Measurements from ENCODE around the gene ZNF541. TPM values are rescaled to one million over a fixed set of nuclear protein-coding genes. Genes with fewer than 3 reads are reported as not detected.

ZNF541 gene
- total RNA-seq, 1 experiment from 2014 or later: not detected

- Histone ChIP-seq H2AFZ (ENCODE audit: low read length) (no peak overlapping the region), H3K9ac (ENCODE audit: low read length) (no peak overlapping the region), H3K9me2 (replicated peaks; ENCODE audit: insufficient read depth, low read length) (no peaks in the 10 kb centered on the region)
Measured at GRCh38 chr19:47613165-47614020, 40.4 kb upstream of the ZNF541 start.

DNA sequence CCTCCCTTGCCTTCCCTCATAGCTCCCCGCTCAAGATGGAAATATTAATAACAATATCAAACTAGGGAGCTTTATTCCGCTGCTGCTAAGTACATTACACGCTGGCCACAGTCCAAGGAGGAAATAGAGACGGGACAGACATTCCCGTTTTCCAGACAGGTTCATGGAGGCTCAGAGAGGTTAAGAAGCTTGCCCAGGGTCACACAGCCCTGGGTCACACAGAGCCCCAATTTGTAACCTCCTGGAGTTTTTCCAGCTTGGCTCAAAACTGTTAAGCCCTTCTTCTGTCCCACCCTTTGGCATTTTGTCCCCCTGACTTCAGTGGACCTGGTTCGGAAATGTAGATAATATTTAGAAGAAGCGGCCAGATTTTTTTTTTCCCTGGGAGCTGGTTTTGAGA is 38.0 kb upstream of the ZNF541 start:
- Histone ChIP-seq H3K4me1 (ENCODE audit: low read length) (peaks cover 11% of the 10 kb centered on the region), H3K36me3 (ENCODE audit: insufficient read depth, low read length) (no peaks in the 10 kb centered on the region), H3K27ac (ENCODE audit: low read length) (no peak overlapping the region), H3K27me3 (ENCODE audit: low read length) (no peaks in the 10 kb centered on the region), H3K4me2 (ENCODE audit: low read depth, low read length, poor library complexity, severe bottlenecking) (peak overlapping the region; percentile 87), H3K9me2 (replicated peaks; ENCODE audit: insufficient read depth, low read length) (no peaks in the 10 kb centered on the region), H3K79me2 (ENCODE audit: low read length) (peaks cover 75% of the 10 kb centered on the region), H3K4me3 (ENCODE audit: low read length) (peak overlapping the region; percentile 94; the same call in 1 of the 2 replicates), H2AFZ (ENCODE audit: low read length) (no peak overlapping the region), H3K9me3 (ENCODE audit: low read length) (no peaks in the 10 kb centered on the region), H4K20me1 (ENCODE audit: insufficient read depth, low read depth, low read length) (peaks cover 33% of the 10 kb centered on the region; the same call in 1 of the 2 replicates), H3K9ac (ENCODE audit: low read length) (peak overlapping the region; percentile 94)
- DNase-seq: no peak

More at GRCh38 chr19:47613165-47614020, 40.4 kb upstream of the ZNF541 start:
- no peaks in the 10 kb centered on the region for H3K27me3 ChIP-seq (ENCODE audit: low read length)
- no peaks in the 10 kb centered on the region for H3K9me3 ChIP-seq (ENCODE audit: low read length)
- H3K4me1 ChIP-seq (ENCODE audit: low read length): peaks cover 7% of the 10 kb centered on the region
- no peak overlapping the region for H3K4me3 ChIP-seq (ENCODE audit: low read length)
- DNase-seq: no peak
- no peak overlapping the region for H3K4me2 ChIP-seq (ENCODE audit: low read depth, low read length, poor library complexity, severe bottlenecking)
- peaks cover 91% of the 10 kb centered on the region for H3K79me2 ChIP-seq (ENCODE audit: low read length)
- H4K20me1 ChIP-seq (ENCODE audit: insufficient read depth, low read depth, low read length): peaks cover 44% of the 10 kb centered on the region; the same call in 1 of the 2 replicates
- H3K36me3 ChIP-seq (ENCODE audit: insufficient read depth, low read length): no peaks in the 10 kb centered on the region
- no peak overlapping the region for H3K27ac ChIP-seq (ENCODE audit: low read length)

DNA sequence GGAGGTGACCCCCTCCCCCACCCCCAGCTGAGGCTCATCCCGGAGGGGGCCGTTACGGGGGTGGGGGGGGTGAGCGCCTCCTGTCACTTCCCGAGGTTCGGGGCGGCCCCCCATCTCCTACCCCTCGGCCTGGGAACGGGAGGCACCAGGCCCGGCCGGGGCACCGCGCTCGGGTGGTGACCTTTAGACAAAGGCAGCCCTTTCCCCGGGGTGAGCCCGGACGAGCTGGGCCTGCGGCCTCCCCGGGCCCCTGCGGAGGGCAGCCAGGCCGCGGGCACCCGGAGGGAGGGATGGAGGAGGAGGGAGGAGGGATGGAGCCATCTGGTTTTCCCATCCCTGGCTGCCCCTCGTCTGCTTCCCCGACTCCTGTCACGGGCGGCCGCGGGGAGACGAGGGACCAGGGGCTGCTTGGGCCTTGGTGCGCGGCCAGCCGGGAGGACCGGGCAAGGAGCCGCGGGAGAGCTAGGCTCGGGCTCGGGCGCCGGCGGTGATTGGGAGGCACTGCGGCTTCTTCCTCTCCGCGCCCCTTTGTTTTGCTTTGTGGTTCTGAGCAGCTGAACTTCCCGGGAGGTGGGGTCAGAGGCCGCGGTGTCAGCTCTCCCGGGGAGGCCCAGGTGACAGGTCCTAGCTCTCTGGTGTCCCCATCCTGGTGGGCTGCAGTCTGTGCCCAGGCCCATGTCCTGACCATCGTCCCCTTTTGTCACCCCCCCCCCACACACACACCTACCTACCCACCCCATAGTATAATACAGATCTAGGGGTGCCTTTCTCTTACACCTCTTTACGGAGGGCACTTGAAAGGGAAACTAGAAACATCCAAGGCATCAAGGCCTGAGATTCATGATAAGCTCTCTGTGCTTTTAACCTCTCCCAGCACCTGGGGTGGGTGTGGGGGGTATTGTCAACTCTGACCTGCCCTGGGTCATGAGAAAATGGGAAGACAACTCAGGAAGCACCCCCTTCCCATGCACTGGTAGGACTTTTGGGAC is 37.3 kb upstream of the ZNF541 start:
- Histone ChIP-seq H3K27me3 (ENCODE audit: low read length) (no peaks in the 10 kb centered on the region), H3K36me3 (ENCODE audit: insufficient read depth, low read length) (no peaks in the 10 kb centered on the region), H3K4me3 (ENCODE audit: low read length) (peak overlapping the region; percentile 94), H3K9ac (ENCODE audit: low read length) (peak overlapping the region; percentile 94), H3K9me3 (ENCODE audit: low read length) (no peaks in the 10 kb centered on the region), H4K20me1 (ENCODE audit: insufficient read depth, low read depth, low read length) (peaks cover 26% of the 10 kb centered on the region; the same call in 1 of the 2 replicates), H2AFZ (ENCODE audit: low read length) (no peak overlapping the region), H3K27ac (ENCODE audit: low read length) (peak overlapping the region; percentile 66), H3K79me2 (ENCODE audit: low read length) (peaks cover 67% of the 10 kb centered on the region), H3K4me2 (ENCODE audit: low read depth, low read length, poor library complexity, severe bottlenecking) (peak overlapping the region; percentile 87), H3K4me1 (ENCODE audit: low read length) (peaks cover 11% of the 10 kb centered on the region), H3K9me2 (replicated peaks; ENCODE audit: insufficient read depth, low read length) (no peaks in the 10 kb centered on the region)
- DNase-seq: peak; percentile 71

GRCh38 chr19:47608969-47609905 is 36.3 kb upstream of the ZNF541 start, which contains the start of gene BICRA:
Gene BICRA, plus strand, starts transcription at chr19:47609134. Its CDS starts 64,441 bp downstream, at chr19:47673575.
- H4K20me1 ChIP-seq (ENCODE audit: insufficient read depth, low read depth, low read length): peaks cover 25% of the 10 kb centered on the region; the same call in 1 of the 2 replicates
- H3K27me3 ChIP-seq (ENCODE audit: low read length): no peaks in the 10 kb centered on the region
- H3K4me3 ChIP-seq (ENCODE audit: low read length): peak within 1 kb of the TSS; percentile 99
- peak within 1 kb of the TSS; percentile 93 for H2AFZ ChIP-seq (ENCODE audit: low read length)
- H3K9ac ChIP-seq (ENCODE audit: low read length): peak within 1 kb of the TSS; percentile 99
- H3K9me3 ChIP-seq (ENCODE audit: low read length): no peaks in the 10 kb centered on the region
- peak within 1 kb of the TSS; percentile 94 for H3K4me2 ChIP-seq (ENCODE audit: low read depth, low read length, poor library complexity, severe bottlenecking)
- H3K36me3 ChIP-seq (ENCODE audit: insufficient read depth, low read length): no peaks in the 10 kb centered on the region
- peak within 1 kb of the TSS; percentile 79 for H3K27ac ChIP-seq (ENCODE audit: low read length)
- H3K79me2 ChIP-seq (ENCODE audit: low read length): peaks cover 58% of the 10 kb centered on the region
- DNase-seq: peak; percentile 93
- H3K9me2 ChIP-seq (replicated peaks; ENCODE audit: insufficient read depth, low read length): no peaks in the 10 kb centered on the region
- peaks cover 11% of the 10 kb centered on the region for H3K4me1 ChIP-seq (ENCODE audit: low read length)

DNA sequence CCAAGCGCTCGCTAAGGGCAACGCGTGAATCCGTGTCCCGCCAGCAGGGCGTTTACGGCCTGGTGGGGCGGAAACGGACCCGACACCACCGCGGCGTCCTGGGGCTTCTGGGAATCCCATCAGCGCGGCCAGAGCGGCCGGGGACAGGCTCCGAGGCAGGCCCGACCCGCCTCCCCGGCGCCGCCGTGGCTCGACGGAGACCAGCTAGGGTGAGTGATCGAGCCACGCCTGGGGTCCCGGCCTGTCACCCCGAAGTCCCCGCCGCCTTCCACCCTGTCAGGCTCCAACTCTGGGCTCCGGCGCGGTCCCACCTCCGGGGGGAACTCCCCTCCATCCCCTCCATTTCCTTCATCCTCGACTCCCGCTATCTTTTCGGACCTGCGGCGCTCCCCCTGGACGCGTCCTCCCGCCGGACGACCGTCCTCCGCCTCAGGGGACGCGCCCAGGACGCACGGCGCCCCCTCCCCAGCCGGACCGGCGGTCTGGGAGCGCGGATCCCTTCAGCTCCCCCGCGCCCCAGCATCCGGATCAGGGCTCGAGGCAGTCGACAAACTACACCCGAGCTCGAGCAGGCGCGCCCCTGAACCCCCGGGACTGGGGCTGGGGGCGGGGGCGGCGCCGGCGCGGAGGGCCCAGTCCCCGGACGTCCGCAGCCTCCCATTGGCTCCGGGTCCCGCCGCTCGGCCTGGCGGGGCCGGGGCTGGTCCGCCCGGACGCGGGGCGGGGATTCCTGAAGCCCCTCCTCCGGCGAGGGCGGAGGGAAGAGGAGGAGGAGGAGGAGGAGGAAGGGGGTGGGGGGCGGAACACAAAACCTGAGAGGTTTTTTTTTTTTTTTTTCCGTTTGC is 35.3 kb upstream of the ZNF541 start:
- Histone ChIP-seq H3K4me1 (ENCODE audit: low read length) (peaks cover 11% of the 10 kb centered on the region), H3K9ac (ENCODE audit: low read length) (peak overlapping the region; percentile 99), H3K27ac (ENCODE audit: low read length) (peak overlapping the region; percentile 79), H3K79me2 (ENCODE audit: low read length) (peaks cover 48% of the 10 kb centered on the region), H3K27me3 (ENCODE audit: low read length) (no peaks in the 10 kb centered on the region), H2AFZ (ENCODE audit: low read length) (peak overlapping the region; percentile 93), H3K9me2 (replicated peaks; ENCODE audit: insufficient read depth, low read length) (no peaks in the 10 kb centered on the region), H4K20me1 (ENCODE audit: insufficient read depth, low read depth, low read length) (peaks cover 18% of the 10 kb centered on the region; the same call in 1 of the 2 replicates), H3K4me2 (ENCODE audit: low read depth, low read length, poor library complexity, severe bottlenecking) (peak overlapping the region; percentile 94), H3K36me3 (ENCODE audit: insufficient read depth, low read length) (no peaks in the 10 kb centered on the region), H3K4me3 (ENCODE audit: low read length) (peak overlapping the region; percentile 99), H3K9me3 (ENCODE audit: low read length) (no peaks in the 10 kb centered on the region)
- DNase-seq: peak; percentile 98

DNA sequence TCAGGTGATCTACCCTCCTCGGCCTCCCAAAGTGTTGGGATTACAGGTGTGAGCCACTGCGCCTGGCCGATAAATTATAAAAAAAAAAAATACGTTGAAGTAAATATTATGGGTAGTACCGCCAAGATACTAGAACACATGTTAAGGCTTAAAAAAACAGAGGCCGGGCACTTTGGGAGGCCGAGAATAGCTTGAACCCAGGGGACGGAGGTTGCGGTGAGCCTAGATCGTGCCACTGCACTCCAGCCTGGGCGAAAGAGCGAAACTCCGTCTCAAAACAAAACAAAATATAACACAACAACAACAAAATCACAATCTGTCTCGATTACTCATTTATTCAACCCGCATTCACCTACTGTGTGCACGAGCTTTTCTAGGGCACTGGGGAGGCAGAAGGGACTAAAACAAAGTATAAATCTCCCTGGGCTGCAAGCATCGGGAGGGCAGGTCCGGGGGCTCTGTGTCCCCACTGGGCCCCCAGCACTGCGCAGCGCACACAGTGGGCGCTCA is 34.7 kb upstream of the ZNF541 start:
- no peaks in the 10 kb centered on the region for H3K9me3 ChIP-seq (ENCODE audit: low read length)
- DNase-seq: peak; percentile 48
- peak overlapping the region; percentile 94 for H3K4me2 ChIP-seq (ENCODE audit: low read depth, low read length, poor library complexity, severe bottlenecking)
- peak overlapping the region; percentile 99 for H3K4me3 ChIP-seq (ENCODE audit: low read length)
- peaks cover 18% of the 10 kb centered on the region; the same call in 1 of the 2 replicates for H4K20me1 ChIP-seq (ENCODE audit: insufficient read depth, low read depth, low read length)
- peaks cover 42% of the 10 kb centered on the region for H3K79me2 ChIP-seq (ENCODE audit: low read length)
- peak overlapping the region; percentile 99 for H3K9ac ChIP-seq (ENCODE audit: low read length)
- H2AFZ ChIP-seq (ENCODE audit: low read length): peak overlapping the region; percentile 93
- peaks cover 11% of the 10 kb centered on the region for H3K4me1 ChIP-seq (ENCODE audit: low read length)
- peak overlapping the region; percentile 79; the same call in 1 of the 2 replicates for H3K27ac ChIP-seq (ENCODE audit: low read length)
- no peaks in the 10 kb centered on the region for H3K27me3 ChIP-seq (ENCODE audit: low read length)
- H3K36me3 ChIP-seq (ENCODE audit: insufficient read depth, low read length): no peaks in the 10 kb centered on the region
- no peaks in the 10 kb centered on the region for H3K9me2 ChIP-seq (replicated peaks; ENCODE audit: insufficient read depth, low read length)

All from Karpas-422 (cell line).